NCI-H446 (cell line): ENCODE measurements around the gene POLN.
"Not testable (repeated sequence)": the region's sequence is repeated elsewhere in the genome, so short reads cannot be mapped to it uniquely, and the experiment has no call there.

Experiments used
- DNase-seq, 2 experiments: peaks; one replicate each; lab custom pipeline; 2025; lab: John Stamatoyannopoulos, UW

POLN gene

GRCh38 chr4:2275546-2276251 lies 33.8 kb upstream of the POLN start:
- DNase-seq = no peak

GRCh38 chr4:2275044-2275397 lies 33.1 kb upstream of the POLN start:
- DNase-seq = not testable (repeated sequence)

GRCh38 chr4:2274320-2275043 lies 32.6 kb upstream of the POLN start:
- no peak for DNase-seq

GRCh38 chr4:2273657-2274319 lies 31.9 kb upstream of the POLN start:
- no peak for DNase-seq

- DNase-seq = no peak
These were observed 31.3 kb upstream of the POLN start for GRCh38 chr4:2273221-2273620.

- DNase-seq = no peak
These were observed 30.9 kb upstream of the POLN start for GRCh38 chr4:2272828-2273120.

- no peak for DNase-seq
These were observed 30.3 kb upstream of the POLN start for GRCh38 chr4:2272026-2272827.

DNA sequence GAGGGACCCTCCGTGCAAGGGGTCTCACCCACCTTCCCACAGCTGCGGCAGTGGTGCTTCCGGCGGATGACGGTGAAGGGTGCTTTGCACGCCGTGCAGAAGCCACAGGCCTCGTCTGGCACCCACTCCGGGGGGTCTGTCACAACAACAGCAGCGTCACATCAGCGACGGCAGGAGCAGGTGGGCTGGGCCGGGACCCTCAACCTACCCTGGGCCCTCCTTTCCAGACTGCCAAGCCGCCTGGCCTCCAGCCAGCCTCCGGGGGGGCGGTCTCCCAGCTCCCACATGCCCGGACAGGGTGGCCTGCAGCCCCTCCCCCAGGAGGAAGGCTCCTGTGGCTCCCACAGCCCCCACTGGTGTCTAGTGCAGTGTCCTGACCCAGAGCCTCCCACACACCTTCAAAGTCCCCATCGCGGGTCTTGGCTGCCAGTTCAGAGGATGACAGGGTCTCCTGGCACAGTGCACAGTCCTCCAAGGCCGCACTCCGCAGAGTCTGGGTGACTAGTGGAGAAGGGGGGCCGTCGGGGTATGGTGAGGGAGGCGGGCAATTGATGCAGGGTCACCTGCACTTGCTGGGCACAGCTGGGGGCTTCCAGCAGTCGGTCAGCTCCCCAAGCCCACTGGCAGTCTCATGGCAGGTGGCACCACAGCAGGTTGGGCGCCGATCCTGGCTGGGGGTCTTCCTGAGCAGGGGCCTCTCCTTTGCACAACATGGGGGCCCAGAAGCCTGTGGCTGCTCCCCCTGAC lies 29.5 kb upstream of the POLN start:
- DNase-seq = no peak

DNA sequence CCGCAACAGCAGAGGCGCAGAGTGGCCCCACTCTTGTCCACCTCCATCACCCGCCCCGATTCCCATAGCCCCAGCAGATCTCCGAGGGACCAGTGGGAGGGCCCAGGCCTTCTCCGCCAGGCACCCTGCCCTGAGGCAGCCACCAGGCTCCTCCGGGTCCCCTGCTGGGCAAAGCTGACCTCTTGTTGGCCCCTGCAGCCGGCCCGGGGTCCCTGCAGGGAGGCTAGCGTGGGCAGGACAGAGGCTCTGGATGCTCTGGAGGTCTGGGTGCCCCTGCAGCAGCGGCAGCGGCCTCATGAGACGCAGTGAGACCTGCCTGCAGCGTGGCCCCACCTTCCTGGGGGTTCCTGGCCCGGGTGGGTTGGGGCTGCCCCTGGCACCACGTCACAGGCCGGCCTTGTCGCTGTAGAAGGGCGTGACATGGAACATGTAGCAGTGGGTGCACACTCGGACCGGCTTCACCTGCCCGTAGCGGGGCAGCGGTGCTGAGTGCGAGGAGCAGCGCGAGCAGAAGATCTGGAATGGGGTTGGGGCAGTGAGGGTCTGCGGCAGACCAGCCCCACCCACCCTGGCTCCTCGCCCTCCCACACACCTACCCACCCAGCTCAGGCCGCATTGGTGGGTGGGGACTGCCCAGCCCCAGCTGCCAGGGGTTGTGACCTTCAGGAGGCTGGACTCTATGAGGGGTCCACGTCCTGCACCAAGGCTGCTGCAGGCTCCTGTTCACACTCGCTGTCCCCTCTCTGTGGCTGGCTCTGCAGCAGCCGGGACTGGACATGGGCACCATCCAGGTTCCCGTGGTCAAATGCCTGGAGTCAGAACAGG lies 28.6 kb upstream of the POLN start:
- no peak for DNase-seq

GRCh38 chr4:2269618-2270163 lies 27.8 kb upstream of the POLN start:
- DNase-seq = no peak

DNA sequence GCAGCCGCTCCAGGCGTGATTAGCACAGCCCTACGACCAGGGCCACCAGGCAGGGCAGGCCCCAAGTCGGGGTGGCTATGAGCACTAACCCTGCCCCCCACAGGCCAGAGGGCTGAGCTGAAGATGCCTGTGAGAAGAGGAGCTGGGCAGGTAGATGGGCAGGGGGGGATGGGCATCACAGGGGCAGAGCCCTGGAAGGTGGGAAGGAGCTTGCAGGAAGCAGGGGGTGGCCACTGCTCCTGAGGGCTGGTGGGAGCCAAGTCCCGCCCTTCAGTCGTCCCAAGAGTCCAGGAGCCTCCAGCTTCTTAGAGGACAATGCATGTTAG lies 27.2 kb upstream of the POLN start:
- DNase-seq = no peak

DNA sequence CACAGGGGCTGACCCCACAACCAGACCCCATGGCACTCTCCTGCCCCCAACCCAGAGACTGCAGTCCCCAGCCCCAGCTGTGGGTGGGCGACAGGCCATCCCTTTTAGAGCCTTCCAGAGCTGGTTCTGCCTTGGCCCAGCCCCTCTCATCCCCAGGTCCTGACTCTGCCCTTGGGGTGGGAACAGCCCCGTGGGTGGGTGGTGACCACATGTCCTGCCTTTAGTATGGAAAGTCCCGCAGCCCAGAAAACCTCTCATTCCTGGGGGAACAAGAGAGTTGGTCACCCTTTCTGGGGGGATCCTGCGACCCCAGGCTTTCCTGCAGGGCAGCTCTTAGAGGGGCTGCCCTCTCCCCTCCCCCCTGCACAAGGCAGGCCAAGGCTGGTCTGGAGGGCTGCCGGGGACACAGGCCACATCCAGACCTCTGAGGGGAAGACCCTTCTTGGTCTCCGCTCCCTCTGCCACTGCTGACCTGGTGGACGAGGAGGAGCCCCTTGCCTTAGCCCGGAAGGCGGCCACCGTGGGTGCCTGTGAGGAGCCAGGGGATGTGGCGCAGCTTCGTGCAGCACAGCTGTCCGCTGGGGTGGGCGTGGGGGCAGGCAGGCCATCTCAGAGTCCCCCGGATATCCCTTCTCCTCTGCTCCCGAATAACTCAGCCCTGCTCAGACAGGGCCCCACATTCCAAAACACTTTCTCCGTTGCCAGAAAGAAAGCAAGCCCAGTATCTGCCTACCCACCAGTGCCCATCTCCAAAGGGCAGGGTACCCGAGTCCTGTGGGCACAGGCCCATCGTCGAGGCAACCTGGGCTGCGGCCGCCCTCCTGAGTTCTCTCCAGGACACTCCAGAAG lies 26.7 kb upstream of the POLN start:
- no peak for DNase-seq

- DNase-seq = no peak
These were observed 25.9 kb upstream of the POLN start for GRCh38 chr4:2267841-2268240.

DNA sequence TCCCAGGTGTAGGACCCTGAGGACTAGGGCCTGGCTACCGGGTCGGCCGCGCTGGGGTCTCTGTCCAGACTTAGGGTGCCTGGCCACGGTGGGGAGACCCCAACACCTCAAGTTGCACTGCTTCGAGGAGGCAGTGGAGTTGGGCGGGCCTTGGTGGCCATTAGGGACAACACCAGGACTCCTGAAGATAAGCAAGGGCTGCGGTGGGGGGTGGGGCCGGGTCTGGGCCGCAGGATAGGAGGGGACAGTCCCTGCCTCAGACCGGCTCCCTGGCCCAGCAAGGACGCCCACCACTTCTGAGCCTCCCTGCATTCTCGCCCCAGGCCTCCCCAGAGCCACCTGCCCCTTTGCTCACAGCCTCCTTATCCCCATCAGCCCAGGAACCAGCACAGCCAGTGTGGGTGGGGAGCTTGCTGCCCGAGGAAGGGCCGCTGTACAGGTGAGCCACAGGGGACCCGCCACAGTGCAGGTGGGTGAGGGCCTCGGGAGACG lies 25.4 kb upstream of the POLN start:
- no peak for DNase-seq

- no peak for DNase-seq
These were observed 24.9 kb upstream of the POLN start for GRCh38 chr4:2266821-2267220.

GRCh38 chr4:2266181-2266580 lies 24.3 kb upstream of the POLN start:
- no peak for DNase-seq

- DNase-seq = no peak
These were observed 23.5 kb upstream of the POLN start for GRCh38 chr4:2265113-2266110.

DNA sequence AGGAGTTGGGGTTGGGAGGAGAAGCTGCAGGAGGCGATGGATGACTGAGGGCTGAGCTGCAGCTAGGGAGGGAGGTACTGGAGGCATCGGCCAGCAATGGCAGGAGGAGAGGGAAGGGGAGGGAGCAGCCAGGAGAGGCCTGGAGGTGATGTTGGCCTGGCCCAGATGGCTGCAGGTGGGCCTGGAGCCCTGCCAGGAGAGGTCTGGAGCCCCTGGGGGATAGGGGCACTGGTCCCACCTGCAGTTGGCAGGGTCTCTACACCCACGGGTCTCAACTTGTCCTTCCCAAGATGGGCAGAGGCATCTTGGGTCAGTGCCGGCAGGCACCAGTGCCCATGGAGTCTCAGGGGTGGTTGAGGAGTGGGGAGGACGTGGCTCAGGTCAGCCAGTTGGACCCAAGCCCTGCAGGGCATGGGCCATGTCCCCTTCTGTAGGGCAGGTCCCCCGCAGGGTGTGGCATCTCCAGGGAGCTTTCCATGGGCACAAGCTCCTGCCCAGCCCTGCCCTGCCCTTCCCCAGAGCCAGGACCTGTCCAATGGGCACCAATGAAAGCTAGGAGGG lies 22.6 kb upstream of the POLN start:
- DNase-seq = no peak
